GM19328 (cell line): ENCODE results near the gene FBLN5.

ENCODE experiments used
- ATAC-seq: cut with Tn5 transposase; IDR thresholded peaks from one replicate; pipeline ENCODE4 v1.9.1; 2021; ENCODE audit warnings: mild to moderate bottlenecking, moderate library complexity; ENCODE audit not compliant: unreplicated experiment

The FBLN5 gene

GRCh38 chr14:91946622-91947474, 646 bp downstream of the FBLN5 start:
- ATAC-seq = no peak

- ATAC-seq = no peak
Measured at GRCh38 chr14:91945751-91946621, 1.5 kb downstream of the FBLN5 start.

GRCh38 chr14:91942946-91943345, 4.5 kb downstream of the FBLN5 start:
- no peak for ATAC-seq

GRCh38 chr14:91942128-91942527, 5.4 kb downstream of the FBLN5 start:
- ATAC-seq = no peak

- ATAC-seq = no peak
Measured at GRCh38 chr14:91940209-91940608, 7.3 kb downstream of the FBLN5 start.

GRCh38 chr14:91935586-91935985, 11.9 kb downstream of the FBLN5 start:
- ATAC-seq = no peak

GRCh38 chr14:91934554-91935285, 12.8 kb downstream of the FBLN5 start:
- no peak for ATAC-seq

- no peak for ATAC-seq
Measured at GRCh38 chr14:91931478-91932088, 15.9 kb downstream of the FBLN5 start.

- no peak for ATAC-seq
Measured at GRCh38 chr14:91929700-91930099, 17.8 kb downstream of the FBLN5 start.

- ATAC-seq = no peak
Measured at GRCh38 chr14:91927800-91928199, 19.7 kb downstream of the FBLN5 start.

- no peak for ATAC-seq
Measured at GRCh38 chr14:91927191-91927590, 20.3 kb downstream of the FBLN5 start.

GRCh38 chr14:91926131-91926890, 21.2 kb downstream of the FBLN5 start:
- no peak for ATAC-seq

GRCh38 chr14:91925727-91926121, 21.8 kb downstream of the FBLN5 start:
- no peak for ATAC-seq

- ATAC-seq = no peak
Measured at GRCh38 chr14:91925001-91925726, 22.3 kb downstream of the FBLN5 start.

GRCh38 chr14:91920526-91920925, 27.0 kb downstream of the FBLN5 start:
- ATAC-seq = no peak

GRCh38 chr14:91919814-91920213, 27.7 kb downstream of the FBLN5 start:
- ATAC-seq = no peak

GRCh38 chr14:91918186-91918883, 29.2 kb downstream of the FBLN5 start:
- ATAC-seq = no peak

- ATAC-seq = no peak
Measured at GRCh38 chr14:91912035-91912434, 35.5 kb downstream of the FBLN5 start.
